ENCODE data around the gene RETREG2. TPM values are rescaled to one million over a fixed set of nuclear protein-coding genes. Genes with fewer than 3 reads are reported as not detected.

The RETREG2 gene
- total and polyA plus RNA-seq, 2 of the 8 experiments (the other 6 are each of a cell fraction or from before 2014, with no cell fraction given) = 51.3 to 67.4 TPM

GRCh38 chr2:219215871-219216534 is 37.9 kb downstream of the RETREG2 start (continued):
- TF ChIP-seq ATF2 (IDR thresholded peaks at IDR 0.05; ENCODE audit: low read length) (no peak), SRF (IDR thresholded peaks at IDR 0.05; ENCODE audit: low read depth, low read length) (no peak), SP1 (IDR thresholded peaks at IDR 0.05; ENCODE audit: low read depth, low read length) (no peak), KDM5A (IDR thresholded peaks at IDR 0.05; ENCODE audit: low read length) (no peak), SP2 (IDR thresholded peaks at IDR 0.05; ENCODE audit: low read length) (no peak), TAF7 (optimal IDR thresholded peaks at IDR 0.05; ENCODE audit: borderline replicate concordance, low read depth, low read length) (no peak), POLR2A (IDR thresholded peaks at IDR 0.05; ENCODE audit: control extremely low read depth in 1 of 2, low read depth in 2 of 2, low read length in 2 of 2) (no peak), HDAC6 (IDR thresholded peaks at IDR 0.05; ENCODE audit: low read depth, low read length) (no peak), BCL11A (IDR thresholded peaks at IDR 0.05; ENCODE audit: low read depth in 2 of 2, low read length in 2 of 2) (no peak), POU5F1 (IDR thresholded peaks at IDR 0.05; ENCODE audit: low read depth, low read length) (no peak)

Data from H1 (cell line).